LNCaP clone FGC (cell line): ENCODE measurements around the gene HPCAL1.

ENCODE experiments used
- DNase-seq: peaks from one replicate; pipeline ENCODE4 v3.0.0-alpha.2; 2011; ENCODE audit warnings: low read depth
- H3K4me3 ChIP-seq: 2 replicates; pipeline ENCODE4 v1.5.1; 2011; ENCODE audit warnings: mild to moderate bottlenecking, low read depth, low read length, control low read depth
- TF ChIP-seq, protein P1 (sequence below): IDR thresholded peaks from 2 replicates; pipeline ENCODE4 v1.5.1; 2012; ENCODE audit warnings: mild to moderate bottlenecking; ENCODE audit not compliant: control insufficient read depth, insufficient read depth; ENCODE audit errors: extremely low read depth

HPCAL1 gene

DNA sequence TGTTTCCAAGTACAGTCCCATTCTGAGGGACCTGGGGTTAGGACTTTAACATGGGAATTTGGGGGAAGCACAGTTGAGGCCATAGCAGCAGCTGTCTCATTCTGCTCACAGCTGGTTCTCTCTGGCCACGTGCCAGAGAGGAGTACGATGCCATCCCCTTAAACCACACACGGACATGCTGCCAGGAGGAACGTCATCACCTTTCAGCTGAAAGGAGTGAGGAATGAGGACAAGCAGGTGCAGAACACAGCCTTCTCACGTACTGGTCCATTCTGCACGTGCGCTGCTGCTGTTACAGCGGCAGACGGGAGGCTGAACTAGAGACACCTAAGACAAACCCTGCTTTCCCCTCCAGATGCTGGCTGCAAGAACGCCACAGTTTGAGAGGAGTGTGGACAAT lies 111.9 kb downstream of the HPCAL1 start:
- no peak for DNase-seq
- TF ChIP-seq, protein P1, sequence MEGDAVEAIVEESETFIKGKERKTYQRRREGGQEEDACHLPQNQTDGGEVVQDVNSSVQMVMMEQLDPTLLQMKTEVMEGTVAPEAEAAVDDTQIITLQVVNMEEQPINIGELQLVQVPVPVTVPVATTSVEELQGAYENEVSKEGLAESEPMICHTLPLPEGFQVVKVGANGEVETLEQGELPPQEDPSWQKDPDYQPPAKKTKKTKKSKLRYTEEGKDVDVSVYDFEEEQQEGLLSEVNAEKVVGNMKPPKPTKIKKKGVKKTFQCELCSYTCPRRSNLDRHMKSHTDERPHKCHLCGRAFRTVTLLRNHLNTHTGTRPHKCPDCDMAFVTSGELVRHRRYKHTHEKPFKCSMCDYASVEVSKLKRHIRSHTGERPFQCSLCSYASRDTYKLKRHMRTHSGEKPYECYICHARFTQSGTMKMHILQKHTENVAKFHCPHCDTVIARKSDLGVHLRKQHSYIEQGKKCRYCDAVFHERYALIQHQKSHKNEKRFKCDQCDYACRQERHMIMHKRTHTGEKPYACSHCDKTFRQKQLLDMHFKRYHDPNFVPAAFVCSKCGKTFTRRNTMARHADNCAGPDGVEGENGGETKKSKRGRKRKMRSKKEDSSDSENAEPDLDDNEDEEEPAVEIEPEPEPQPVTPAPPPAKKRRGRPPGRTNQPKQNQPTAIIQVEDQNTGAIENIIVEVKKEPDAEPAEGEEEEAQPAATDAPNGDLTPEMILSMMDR, result no peak

DNA sequence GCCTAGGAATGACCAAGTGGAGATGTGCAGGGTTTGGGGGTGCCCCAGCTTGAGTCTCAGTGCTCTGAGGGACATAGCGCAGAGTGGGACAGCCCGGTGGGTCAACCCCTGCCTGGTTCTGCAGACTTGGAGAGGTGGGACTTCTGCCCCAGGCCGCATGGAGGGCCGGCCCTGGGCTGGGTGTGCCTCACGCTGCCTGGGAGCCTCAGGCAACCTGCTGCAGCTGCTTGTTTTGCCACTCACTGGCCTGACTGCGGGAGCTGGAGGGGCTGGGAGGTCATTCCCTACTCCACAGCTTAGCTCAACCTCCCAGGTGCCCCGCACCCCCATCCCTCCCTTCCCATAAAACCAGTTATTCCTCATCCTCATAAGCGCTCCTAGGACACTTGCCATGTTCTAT lies 112.3 kb downstream of the HPCAL1 start:
- TF ChIP-seq, protein P1, result no peak
- H3K4me3 ChIP-seq, result no peak overlapping the region
- no peak for DNase-seq

More for the DNA sequence above, 111.9 kb downstream of the HPCAL1 start:
- H3K4me3 ChIP-seq, result no peak overlapping the region

DNA sequence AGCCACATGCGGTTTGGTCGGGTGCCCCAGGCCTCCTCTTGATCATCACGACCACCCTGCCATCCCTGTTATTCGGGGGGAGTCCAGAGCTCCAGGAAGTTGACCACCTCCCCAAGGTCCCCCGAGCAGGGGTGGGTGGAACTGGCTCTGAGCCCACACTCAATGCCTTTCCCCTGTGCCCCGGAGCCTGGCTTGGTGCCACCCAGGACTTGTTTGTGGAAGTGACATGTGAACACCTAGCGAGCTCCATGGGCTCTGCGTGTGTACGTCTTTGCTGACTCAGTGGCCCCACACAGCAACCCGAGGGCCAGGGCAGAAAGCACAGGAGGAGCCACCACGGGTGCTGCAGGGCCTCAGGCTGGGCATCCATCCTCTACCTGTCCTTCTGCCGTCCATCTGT lies 112.9 kb downstream of the HPCAL1 start:
- no peak for DNase-seq
- TF ChIP-seq, protein P1, result no peak
- no peak overlapping the region for H3K4me3 ChIP-seq

DNA sequence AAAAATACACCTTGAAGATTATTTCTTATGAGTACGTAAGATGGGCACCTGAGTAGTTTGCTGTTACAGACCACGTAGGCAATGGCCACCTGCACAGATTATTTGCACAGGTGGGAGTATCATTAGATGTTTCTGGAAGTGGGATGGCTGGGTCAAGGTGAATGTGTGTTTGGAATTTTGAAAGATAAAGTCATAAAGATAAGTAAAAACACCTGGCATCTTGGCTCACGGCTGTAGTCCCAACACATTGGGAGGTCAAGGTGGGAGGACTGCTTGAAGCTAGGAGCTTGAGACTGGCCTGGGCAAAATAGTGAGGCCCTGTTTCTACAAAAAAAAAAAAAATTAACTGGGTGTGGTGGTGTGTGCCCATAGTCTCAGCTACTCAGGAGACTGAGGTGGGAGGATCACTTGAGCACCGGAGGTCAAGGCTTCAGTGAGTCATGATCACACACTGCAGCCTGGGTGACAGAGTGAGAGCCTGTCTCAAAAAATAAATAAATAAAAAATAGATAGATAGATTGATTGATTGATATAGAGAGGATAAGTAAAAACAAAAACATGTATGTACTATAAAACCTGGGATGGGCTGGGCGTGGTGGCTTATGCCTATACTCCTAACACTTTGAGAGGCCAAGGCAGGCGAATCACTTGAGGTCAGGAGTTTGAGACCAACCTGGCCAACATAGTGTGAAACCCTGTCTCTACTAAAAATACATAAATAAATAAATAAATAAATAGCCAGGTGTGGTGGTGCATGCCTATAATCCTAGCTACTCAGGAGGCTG lies 115.0 kb downstream of the HPCAL1 start:
- TF ChIP-seq, protein P1, result no peak
- DNase-seq, result peak; percentile 75
- H3K4me3 ChIP-seq, result no peak overlapping the region

DNA sequence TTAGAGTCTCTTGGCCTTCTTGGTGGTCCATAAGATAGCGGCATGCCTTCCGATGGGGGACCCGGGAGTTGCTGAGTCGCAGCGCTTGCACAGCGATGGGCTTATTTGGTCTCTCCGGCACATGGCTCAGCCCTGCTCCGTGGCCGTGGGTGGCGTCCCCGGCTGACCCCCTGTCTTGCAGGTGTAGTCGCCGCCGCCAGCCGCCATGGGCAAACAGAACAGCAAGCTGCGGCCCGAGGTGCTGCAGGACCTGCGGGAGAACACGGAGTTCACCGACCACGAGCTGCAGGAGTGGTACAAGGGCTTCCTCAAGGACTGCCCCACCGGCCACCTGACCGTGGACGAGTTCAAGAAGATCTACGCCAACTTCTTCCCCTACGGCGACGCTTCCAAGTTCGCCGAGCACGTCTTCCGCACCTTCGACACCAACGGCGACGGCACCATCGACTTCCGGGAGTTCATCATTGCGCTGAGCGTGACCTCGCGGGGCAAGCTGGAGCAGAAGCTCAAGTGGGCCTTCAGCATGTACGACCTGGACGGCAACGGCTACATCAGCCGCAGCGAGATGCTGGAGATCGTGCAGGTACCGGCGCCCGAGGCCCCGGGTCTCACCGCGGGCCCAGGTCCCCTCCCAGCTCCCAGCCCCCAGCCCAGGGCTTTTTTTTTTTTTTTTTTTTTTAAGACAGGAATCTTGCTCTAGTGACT lies 117.0 kb downstream of the HPCAL1 start:
- no peak overlapping the region for H3K4me3 ChIP-seq
- DNase-seq, result no peak
- TF ChIP-seq, protein P1, result no peak

DNA sequence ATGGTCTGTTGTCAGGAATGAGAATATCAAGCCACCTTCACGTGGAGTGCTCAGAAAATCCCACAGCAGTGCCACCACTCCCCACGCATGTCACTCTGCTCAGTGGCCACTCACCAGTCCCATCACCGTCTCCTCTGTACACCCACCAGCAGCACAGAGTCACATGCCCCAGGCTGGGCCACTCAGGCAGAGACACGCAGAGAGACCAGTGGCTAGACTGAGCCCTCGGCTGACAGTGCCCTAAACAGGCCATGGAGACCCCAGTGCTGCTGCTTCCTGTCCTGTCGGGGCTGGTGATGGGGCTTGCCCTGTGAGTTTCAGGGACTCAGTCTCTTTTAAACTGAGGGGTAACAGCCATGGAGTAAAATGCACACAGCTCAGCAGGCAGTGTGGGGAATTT lies 119.5 kb downstream of the HPCAL1 start:
- no peak for DNase-seq
- TF ChIP-seq, protein P1, result no peak
- no peak overlapping the region for H3K4me3 ChIP-seq
